Activated CD8-positive, alpha-beta T cell treated with anti-CD3 and anti-CD28 coated beads for 36 hours (primary cell): ENCODE data around the gene KCNMB2. TPM values are rescaled to one million over a fixed set of nuclear protein-coding genes. Genes with fewer than 3 reads are reported as not detected.

Source experiments
- ATAC-seq: fragments of 200-7000 bp; cut with Tn5 transposase; one replicate; pipeline ENCODE4 v1.10.0; 2021; ENCODE audit warnings: mild to moderate bottlenecking, moderate library complexity
- CTCF ChIA-PET: fragments of 350-600 bp; sonication (Branson Sonifier 250); formaldehyde crosslinking; loops from one replicate; lab custom pipeline; 2021; ENCODE audit warnings: antibody characterized with exemption; lab: Charles Lee
- POLR2A ChIA-PET: fragments of 350-600 bp; sonication (Branson Sonifier 250); formaldehyde crosslinking; loops from one replicate; lab custom pipeline; 2021; ENCODE audit warnings: antibody characterized with exemption; lab: Charles Lee
- DNase-seq: peaks from one replicate; pipeline ENCODE4 v3.0.0-alpha.2; 2020
- H3K27ac Mint-ChIP-seq: one replicate; pipeline ENCODE4 v1.8.0; 2021; ENCODE audit warnings: mild to moderate bottlenecking, mixed read lengths
- H3K27me3 Mint-ChIP-seq: one replicate; pipeline ENCODE4 v1.8.0; 2021; ENCODE audit warnings: mixed read lengths
- H3K36me3 Mint-ChIP-seq: one replicate; pipeline ENCODE4 v1.8.0; 2021; ENCODE audit warnings: low read depth, mixed read lengths
- H3K4me1 Mint-ChIP-seq: one replicate; pipeline ENCODE4 v1.8.0; 2021; ENCODE audit warnings: low read depth, mixed read lengths
- H3K4me3 Mint-ChIP-seq: one replicate; pipeline ENCODE4 v1.8.0; 2021; ENCODE audit warnings: mild to moderate bottlenecking, moderate library complexity, mixed read lengths
- H3K9me3 Mint-ChIP-seq: one replicate; pipeline ENCODE4 v1.8.0; 2021; ENCODE audit warnings: mixed read lengths
- CTCF ChIP-seq: fragments of 200-600 bp; IDR thresholded peaks from one replicate; pipeline ENCODE4 v1.8.0; 2022; ENCODE audit warnings: antibody characterized with exemption, mild to moderate bottlenecking
- intact Hi-C: fragments of 100-400 bp; cut with micrococcal nuclease; formaldehyde crosslinking; loops from one replicate; pipeline ENCODE4 v1.10.0; 2022
- total RNA-seq, 2 experiments: library from RNA; stranded (reverse); gene quantifications; one replicate each; pipeline ENCODE4 v1.2.3, GENCODE V29; 2021

The KCNMB2 gene
- total RNA-seq, 2 experiments from 2014 or later: not detected

- DNase-seq (no peak), ATAC-seq (no peak)
- CTCF ChIA-PET: no interaction called here
- H3K36me3 Mint-ChIP-seq: no peaks in the 10 kb centered on the region
- no peak overlapping the region for H3K27ac Mint-ChIP-seq
- POLR2A ChIA-PET: no interaction called here
- H3K4me3 Mint-ChIP-seq: no peak overlapping the region
- peaks cover 3% of the 10 kb centered on the region for H3K27me3 Mint-ChIP-seq
- no peak for TF ChIP-seq CTCF
- peaks cover 4% of the 10 kb centered on the region for H3K9me3 Mint-ChIP-seq
- no peaks in the 10 kb centered on the region for H3K4me1 Mint-ChIP-seq
- intact Hi-C loops: no loop called here
Measured at GRCh38 chr3:178585454-178585853, 49.2 kb downstream of the KCNMB2 start.

- Mint-ChIP-seq H3K9me3 (peaks cover under 1% of the 10 kb centered on the region), H3K36me3 (no peaks in the 10 kb centered on the region), H3K27me3 (peaks cover 3% of the 10 kb centered on the region), H3K27ac (no peak overlapping the region), H3K4me1 (no peaks in the 10 kb centered on the region), H3K4me3 (no peak overlapping the region)
- intact Hi-C loops: no loop called here
- no peak for TF ChIP-seq CTCF
- ChIA-PET POLR2A (no interaction called here), CTCF (interaction anchor here (0.6 kb wide), 1 partner anchor 166 kb away, joined by 3 read pairs; no protein-coding TSS in a partner anchor)
- DNase-seq: no peak
- ATAC-seq: no peak
Measured at GRCh38 chr3:178586076-178586475, 49.8 kb downstream of the KCNMB2 start.

- H3K27me3 Mint-ChIP-seq: peaks cover 3% of the 10 kb centered on the region
- no peaks in the 10 kb centered on the region for H3K9me3 Mint-ChIP-seq
- no peaks in the 10 kb centered on the region for H3K36me3 Mint-ChIP-seq
- H3K4me1 Mint-ChIP-seq: no peaks in the 10 kb centered on the region
- ATAC-seq: no peak
- ChIA-PET CTCF (no interaction called here), POLR2A (no interaction called here)
- no peak overlapping the region for H3K27ac Mint-ChIP-seq
- H3K4me3 Mint-ChIP-seq: no peak overlapping the region
- no peak for TF ChIP-seq CTCF
- intact Hi-C loops: no loop called here
- DNase-seq: no peak
Measured at GRCh38 chr3:178588628-178589027, 52.4 kb downstream of the KCNMB2 start.

GRCh38 chr3:178593786-178594185, 57.5 kb downstream of the KCNMB2 start:
- no peak for TF ChIP-seq CTCF
- ATAC-seq (no peak), DNase-seq (no peak)
- Mint-ChIP-seq H3K36me3 (no peaks in the 10 kb centered on the region), H3K27ac (no peak overlapping the region), H3K27me3 (peaks cover 7% of the 10 kb centered on the region), H3K9me3 (no peaks in the 10 kb centered on the region), H3K4me1 (no peaks in the 10 kb centered on the region), H3K4me3 (no peak overlapping the region)
- ChIA-PET POLR2A (no interaction called here), CTCF (no interaction called here)
- intact Hi-C loops: no loop called here

- POLR2A ChIA-PET: no interaction called here
- H3K27ac Mint-ChIP-seq: no peak overlapping the region
- DNase-seq (no peak), ATAC-seq (no peak)
- intact Hi-C loops: no loop called here
- H3K36me3 Mint-ChIP-seq: no peaks in the 10 kb centered on the region
- no peak overlapping the region for H3K4me3 Mint-ChIP-seq
- TF ChIP-seq CTCF: no peak
- H3K4me1 Mint-ChIP-seq: no peaks in the 10 kb centered on the region
- H3K9me3 Mint-ChIP-seq: no peaks in the 10 kb centered on the region
- peaks cover 9% of the 10 kb centered on the region for H3K27me3 Mint-ChIP-seq
- CTCF ChIA-PET: no interaction called here
Measured at GRCh38 chr3:178597371-178597770, 61.1 kb downstream of the KCNMB2 start.
